OCI-LY1 (cell line): ENCODE data around the gene GDF15.

Experiments used
- H2AFZ ChIP-seq: fragments of 200-600 bp; sonication (generic), shearing (Covaris generic); 2 replicates; pipeline ENCODE4 v1.6.0; 2014; ENCODE audit warnings: antibody characterized with exemption, mild to moderate bottlenecking, low read length
- H3F3A ChIP-seq: fragments of 200-600 bp; sonication (generic), shearing (Covaris generic); 2 replicates; pipeline ENCODE4 v1.6.0; 2014; ENCODE audit warnings: mild to moderate bottlenecking, antibody characterized with exemption, low read length, moderate library complexity; ENCODE audit not compliant: insufficient read depth
- H3K27ac ChIP-seq: fragments of 200-600 bp; sonication (generic); 2 replicates; pipeline ENCODE4 v1.5.1; 2014; ENCODE audit warnings: low read length, mixed run types, mild to moderate bottlenecking, low read depth; ENCODE audit not compliant: poor library complexity, severe bottlenecking
- H3K27me3 ChIP-seq: fragments of 200-600 bp; sonication (generic); 2 replicates; pipeline ENCODE4 v1.6.0; 2014; ENCODE audit warnings: antibody characterized with exemption, mild to moderate bottlenecking, low read length, moderate library complexity; ENCODE audit not compliant: insufficient read depth
- H3K36me3 ChIP-seq: fragments of 200-600 bp; sonication (generic); 2 replicates; pipeline ENCODE4 v1.6.1; 2014; ENCODE audit warnings: mild to moderate bottlenecking, antibody characterized with exemption, low read length, moderate library complexity, mixed read lengths; ENCODE audit not compliant: insufficient read depth
- H3K4me1 ChIP-seq: fragments of 200-600 bp; sonication (generic); 2 replicates; pipeline ENCODE4 v1.5.1; 2014; ENCODE audit warnings: mild to moderate bottlenecking, low read length, moderate library complexity; ENCODE audit not compliant: insufficient read depth, severe bottlenecking
- H3K4me2 ChIP-seq: fragments of 200-600 bp; sonication (generic), shearing (Covaris generic); 2 replicates; pipeline ENCODE4 v1.6.1; 2014; ENCODE audit warnings: low read length
- H3K4me3 ChIP-seq: fragments of 200-600 bp; sonication (generic); 2 replicates; pipeline ENCODE4 v1.5.1; 2014; ENCODE audit warnings: low read length, low read depth, mild to moderate bottlenecking, mixed read lengths; ENCODE audit not compliant: poor library complexity, severe bottlenecking
- H3K79me2 ChIP-seq: fragments of 200-600 bp; shearing (Covaris generic); 2 replicates; pipeline ENCODE4 v1.6.1; 2016; ENCODE audit warnings: mixed run types, low read length, mixed read lengths; ENCODE audit not compliant: insufficient read depth
- H3K9ac ChIP-seq: fragments of 200-600 bp; sonication (generic), shearing (Covaris generic); 2 replicates; pipeline ENCODE4 v1.6.1; 2014; ENCODE audit warnings: mild to moderate bottlenecking, low read length, mixed read lengths
- H3K9me2 ChIP-seq: fragments of 200-600 bp; sonication (generic), shearing (Covaris generic); 2 replicates; pipeline ENCODE4 v1.6.1; 2014; ENCODE audit warnings: low read depth, mild to moderate bottlenecking, low read length, mixed read lengths
- H3K9me3 ChIP-seq: fragments of 200-600 bp; shearing (Covaris generic); 2 replicates; pipeline ENCODE4 v1.6.1; 2014; ENCODE audit warnings: low read length, mixed read lengths
- H4K20me1 ChIP-seq: fragments of 200-600 bp; sonication (generic), shearing (Covaris generic); 2 replicates; pipeline ENCODE4 v1.6.0; 2016; ENCODE audit warnings: mild to moderate bottlenecking, low read length; ENCODE audit not compliant: insufficient read depth
- EZH2 ChIP-seq: fragments of 200-600 bp; sonication (generic), shearing (Covaris generic); IDR thresholded peaks from 2 replicates; pipeline ENCODE4 v1.8.0; 2017; ENCODE audit warnings: borderline replicate concordance, mixed run types, mild to moderate bottlenecking, antibody characterized with exemption, low read length, moderate library complexity, mixed read lengths
- TF ChIP-seq, protein P1 (sequence below): fragments of 200-600 bp; sonication (generic), shearing (Covaris generic); IDR thresholded peaks from 2 replicates; pipeline ENCODE4 v1.5.1; 2017; ENCODE audit warnings: mild to moderate bottlenecking, antibody characterized with exemption, low read length, moderate library complexity, mixed read lengths

The GDF15 gene

DNA sequence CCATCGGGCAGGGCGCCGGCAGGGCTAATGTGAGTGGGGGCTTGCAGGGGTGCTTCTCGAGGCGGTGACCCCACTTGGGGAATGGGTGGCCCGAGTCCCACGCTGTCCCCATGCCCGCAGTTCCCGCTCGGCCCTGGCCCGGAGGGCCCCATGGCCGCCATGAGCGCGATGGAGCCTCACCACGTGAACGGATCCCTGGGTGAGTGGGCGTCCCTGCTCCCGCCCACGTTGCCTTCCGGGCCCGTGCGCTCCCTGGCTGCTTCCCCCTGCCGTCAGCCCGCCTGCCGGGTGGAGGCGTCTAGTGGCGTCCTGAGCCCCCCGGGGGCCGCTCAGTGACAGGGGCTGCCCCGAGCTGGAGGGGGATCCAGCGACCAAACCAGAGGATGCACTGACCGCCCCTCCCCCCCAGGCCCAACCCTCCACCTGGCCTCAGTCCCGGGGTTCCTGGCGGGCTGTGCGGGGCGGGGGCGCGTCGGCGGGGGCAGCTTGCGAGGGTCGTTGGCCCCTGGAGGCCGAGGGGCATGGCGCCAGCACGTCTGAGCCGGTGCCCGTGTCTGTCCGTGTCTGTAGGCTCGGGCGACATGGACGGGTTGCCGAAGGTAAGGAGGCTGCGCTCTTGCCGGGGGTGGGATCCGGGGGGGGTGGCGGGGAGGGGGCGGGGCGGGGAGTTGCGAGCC lies 47.2 kb downstream of the GDF15 start:
- Histone ChIP-seq H3K9me3 (no peaks in the 10 kb centered on the region), H4K20me1 (no peaks in the 10 kb centered on the region), H3K27ac (no peak overlapping the region), H2AFZ (no peak overlapping the region), H3K4me3 (peak overlapping the region; percentile 57), H3K36me3 (no peaks in the 10 kb centered on the region), H3K9me2 (no peaks in the 10 kb centered on the region), H3K4me2 (peak overlapping the region; percentile 45), H3K9ac (peak overlapping the region; percentile 50; the same call in 1 of the 2 replicates), H3K79me2 (no peaks in the 10 kb centered on the region), H3K4me1 (peaks cover 35% of the 10 kb centered on the region), H3K27me3 (no peaks in the 10 kb centered on the region; the same call in 1 of the 2 replicates), H3F3A (no peaks in the 10 kb centered on the region)
- no peak for TF ChIP-seq EZH2
- TF ChIP-seq, protein P1, sequence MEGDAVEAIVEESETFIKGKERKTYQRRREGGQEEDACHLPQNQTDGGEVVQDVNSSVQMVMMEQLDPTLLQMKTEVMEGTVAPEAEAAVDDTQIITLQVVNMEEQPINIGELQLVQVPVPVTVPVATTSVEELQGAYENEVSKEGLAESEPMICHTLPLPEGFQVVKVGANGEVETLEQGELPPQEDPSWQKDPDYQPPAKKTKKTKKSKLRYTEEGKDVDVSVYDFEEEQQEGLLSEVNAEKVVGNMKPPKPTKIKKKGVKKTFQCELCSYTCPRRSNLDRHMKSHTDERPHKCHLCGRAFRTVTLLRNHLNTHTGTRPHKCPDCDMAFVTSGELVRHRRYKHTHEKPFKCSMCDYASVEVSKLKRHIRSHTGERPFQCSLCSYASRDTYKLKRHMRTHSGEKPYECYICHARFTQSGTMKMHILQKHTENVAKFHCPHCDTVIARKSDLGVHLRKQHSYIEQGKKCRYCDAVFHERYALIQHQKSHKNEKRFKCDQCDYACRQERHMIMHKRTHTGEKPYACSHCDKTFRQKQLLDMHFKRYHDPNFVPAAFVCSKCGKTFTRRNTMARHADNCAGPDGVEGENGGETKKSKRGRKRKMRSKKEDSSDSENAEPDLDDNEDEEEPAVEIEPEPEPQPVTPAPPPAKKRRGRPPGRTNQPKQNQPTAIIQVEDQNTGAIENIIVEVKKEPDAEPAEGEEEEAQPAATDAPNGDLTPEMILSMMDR: no peak

DNA sequence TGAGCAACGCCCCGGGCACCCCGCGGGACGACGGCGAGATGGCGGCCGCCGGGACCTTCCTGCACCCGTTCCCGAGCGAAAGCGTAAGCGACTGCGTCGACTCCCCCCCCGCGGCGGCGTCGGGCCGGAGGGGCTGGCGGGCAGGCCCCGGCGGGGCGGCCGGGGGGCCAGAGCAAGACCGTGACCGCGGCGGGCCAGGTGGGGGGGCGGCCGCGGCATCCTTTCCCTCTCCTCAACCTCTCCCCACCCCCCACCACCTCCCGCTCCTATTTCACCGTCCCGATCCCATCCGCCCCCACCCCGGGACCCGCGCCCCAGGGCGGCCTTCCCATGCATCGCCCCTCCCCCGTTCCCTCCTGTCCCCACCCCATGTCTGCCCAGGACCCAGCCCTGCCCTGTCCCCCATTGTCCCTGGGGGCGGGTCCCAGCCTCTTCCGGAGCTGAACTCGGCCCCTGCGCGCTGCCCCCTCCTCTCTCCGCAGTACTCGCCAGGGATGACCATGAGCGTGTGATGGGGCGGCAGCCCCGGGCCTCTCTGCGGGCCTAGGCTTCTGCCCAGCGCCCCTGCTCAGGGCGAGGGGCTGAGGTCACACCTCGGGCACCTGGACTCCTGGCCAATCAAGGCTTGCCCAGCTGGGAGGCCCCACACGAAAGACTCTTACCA lies 47.9 kb downstream of the GDF15 start:
- H3K4me1 ChIP-seq: peaks cover 34% of the 10 kb centered on the region
- H3K27ac ChIP-seq: no peak overlapping the region
- no peaks in the 10 kb centered on the region for H4K20me1 ChIP-seq
- no peaks in the 10 kb centered on the region for H3K36me3 ChIP-seq
- no peaks in the 10 kb centered on the region for H3K9me2 ChIP-seq
- H3K4me2 ChIP-seq: peak overlapping the region; percentile 37; the same call in 1 of the 2 replicates
- TF ChIP-seq, protein P1: no peak
- no peak for TF ChIP-seq EZH2
- H3K4me3 ChIP-seq: peak overlapping the region; percentile 42
- no peak overlapping the region for H2AFZ ChIP-seq
- no peaks in the 10 kb centered on the region for H3F3A ChIP-seq
- H3K9ac ChIP-seq: no peak overlapping the region
- no peaks in the 10 kb centered on the region for H3K79me2 ChIP-seq
- no peaks in the 10 kb centered on the region; the same call in 1 of the 2 replicates for H3K27me3 ChIP-seq
- no peaks in the 10 kb centered on the region for H3K9me3 ChIP-seq

DNA sequence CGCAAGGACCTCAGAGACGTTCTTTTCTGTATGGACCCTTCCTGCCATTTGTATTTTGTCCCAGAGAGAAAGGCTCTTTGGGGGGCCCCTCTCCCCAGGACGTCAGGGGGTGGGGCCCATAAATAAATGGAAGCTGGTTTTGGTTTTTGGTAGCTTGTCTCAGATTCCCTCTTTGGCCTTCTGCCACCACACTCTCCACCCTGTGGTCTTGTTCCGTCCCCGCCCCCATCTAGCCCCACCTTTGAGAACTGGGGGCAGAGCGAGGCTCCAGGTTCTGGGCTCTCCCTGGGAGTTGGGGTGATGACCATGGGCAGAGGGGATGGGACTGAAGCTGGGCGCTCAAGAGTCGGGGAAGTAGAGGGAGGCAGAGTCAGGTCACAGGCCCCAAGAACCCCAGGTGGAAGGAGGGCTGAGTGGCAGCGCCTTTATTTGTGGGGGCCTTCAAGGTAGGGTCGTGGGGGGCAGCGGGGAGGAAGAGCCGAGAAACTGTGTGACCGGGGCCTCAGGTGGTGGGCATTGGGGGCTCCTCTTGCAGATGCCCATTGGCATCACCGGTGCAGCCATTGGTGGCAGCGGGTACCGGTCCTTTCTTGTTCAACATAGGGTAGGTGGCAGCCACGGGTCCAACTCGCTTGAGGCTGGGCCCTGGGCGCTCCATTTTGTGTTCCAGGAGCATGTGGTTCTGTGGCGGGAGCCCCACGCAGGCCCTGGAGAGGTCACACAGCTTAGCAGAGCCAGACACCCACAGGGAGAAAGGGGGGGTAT lies 48.6 kb downstream of the GDF15 start:
- no peaks in the 10 kb centered on the region for H4K20me1 ChIP-seq
- TF ChIP-seq EZH2: no peak
- TF ChIP-seq, protein P1: no peak

More for the DNA sequence above, 48.6 kb downstream of the GDF15 start:
- Histone ChIP-seq H3K36me3 (no peaks in the 10 kb centered on the region), H3K4me1 (peaks cover 34% of the 10 kb centered on the region), H3K9me3 (no peaks in the 10 kb centered on the region), H3K4me3 (peak overlapping the region; percentile 42), H3K9me2 (no peaks in the 10 kb centered on the region), H3K4me2 (peak overlapping the region; percentile 37; the same call in 1 of the 2 replicates), H3K9ac (no peak overlapping the region), H3K79me2 (no peaks in the 10 kb centered on the region), H3K27ac (no peak overlapping the region), H3F3A (no peaks in the 10 kb centered on the region), H3K27me3 (no peaks in the 10 kb centered on the region; the same call in 1 of the 2 replicates), H2AFZ (no peak overlapping the region)
